ENCODE measurements around the gene GPC6. TPM values are rescaled to one million over a fixed set of nuclear protein-coding genes. Genes with fewer than 3 reads are reported as not detected.

The GPC6 gene
- total and polyA plus RNA-seq, 2 donors (not counting 3 experiments of a cell fraction or from before 2014, with no cell fraction given), result 0.01 TPM; not detected in 1

DNA sequence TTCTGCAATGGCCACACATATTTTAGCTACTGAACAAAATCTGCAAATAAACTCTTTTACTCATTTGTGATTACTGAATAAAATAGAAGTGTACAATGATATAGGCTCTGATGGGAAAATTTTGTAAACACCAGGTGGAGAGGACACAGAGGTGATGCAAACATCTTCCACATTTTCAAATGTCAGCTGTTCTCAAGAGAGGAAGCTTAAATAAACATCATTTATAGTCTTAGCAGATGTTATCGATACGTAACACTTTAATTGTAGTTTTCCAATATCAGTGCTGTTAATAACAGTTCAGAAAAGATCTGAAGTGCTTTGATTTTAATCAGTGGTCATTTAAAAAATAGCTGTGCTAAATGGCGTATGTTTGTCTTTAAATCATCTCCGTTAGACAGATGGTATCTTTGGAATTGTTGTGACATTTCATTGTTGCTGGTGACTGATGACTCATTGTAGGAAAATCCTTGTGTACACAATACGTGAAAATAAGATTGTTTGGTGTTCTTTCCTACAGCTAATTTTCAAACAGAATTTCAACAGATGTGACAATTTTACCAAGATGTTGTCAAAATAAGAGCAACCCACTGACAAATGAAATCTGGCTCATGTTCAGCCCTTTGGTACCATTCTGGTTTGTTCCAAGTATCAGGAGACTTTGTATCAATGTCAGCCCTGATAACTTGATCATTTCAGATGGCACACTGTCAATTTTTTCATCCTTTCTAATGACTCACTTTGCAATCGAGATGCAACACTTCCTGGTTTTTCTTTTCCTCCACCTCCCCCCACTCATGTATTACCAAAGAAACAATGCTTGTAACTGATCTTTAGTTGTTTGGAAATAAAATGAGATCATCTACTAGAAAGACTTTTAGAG lies 736.9 kb downstream of the GPC6 start:
- no peak overlapping the region for H3K27ac ChIP-seq (ENCODE audit: insufficient read depth, low read depth, low read length)
- H3K27me3 ChIP-seq (ENCODE audit: control insufficient read depth in 2 of 2, insufficient read depth in 2 of 2, low read length in 2 of 2), result no peaks in the 10 kb centered on the region
- intact Hi-C loops (cut with micrococcal nuclease), result no loop called here
- no TSS peak for BruUV-seq (replicated peaks)
- H2AFZ ChIP-seq (ENCODE audit: low read depth, low read length), result no peak overlapping the region
- H3K9me3 ChIP-seq (replicated peaks; ENCODE audit: control insufficient read depth, insufficient read depth, low read length), result no peaks in the 10 kb centered on the region
- dilution Hi-C loops (cut with MboI; ENCODE audit: extremely low pct_ligation_motif_present, low sequenced_read_pairs), result no loop called here
- no peak overlapping the region for H3K9ac ChIP-seq (replicated peaks; ENCODE audit: extremely low read depth, insufficient read depth, low read length)
- no peak overlapping the region for H3K4me3 ChIP-seq (replicated peaks in 1 of 3; ENCODE audit: insufficient read depth in 1 of 3, low read depth in 1 of 3, low read length in 3 of 3)
- no peaks in the 10 kb centered on the region for H3K36me3 ChIP-seq (ENCODE audit: control insufficient read depth in 2 of 2, extremely low read depth in 1 of 2, insufficient read depth in 2 of 2, low read length in 2 of 2)
- H3K4me1 ChIP-seq (ENCODE audit: control insufficient read depth, extremely low read depth, insufficient read depth, low read length), result no peaks in the 10 kb centered on the region
- TF ChIP-seq, protein P1, sequence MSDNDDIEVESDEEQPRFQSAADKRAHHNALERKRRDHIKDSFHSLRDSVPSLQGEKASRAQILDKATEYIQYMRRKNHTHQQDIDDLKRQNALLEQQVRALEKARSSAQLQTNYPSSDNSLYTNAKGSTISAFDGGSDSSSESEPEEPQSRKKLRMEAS (IDR thresholded peaks at IDR 0.05; ENCODE audit: insufficient read depth, insufficient read length), result no peak
- peak; percentile 6 for TF ChIP-seq JUN (IDR thresholded peaks at IDR 0.05; ENCODE audit: borderline replicate concordance, insufficient read depth, insufficient read length, low read depth)
- DNase-seq (ENCODE audit: low read depth, low spot score) (no peak), FAIRE-seq (no peak)
- no peaks in the 10 kb centered on the region for H4K20me1 ChIP-seq (replicated peaks; ENCODE audit: control insufficient read depth, extremely low read depth, insufficient read depth, low read length)
- no peak overlapping the region for H3K4me2 ChIP-seq (ENCODE audit: insufficient read depth, low read length)
- POLR2A ChIA-PET, result no interaction called here
- no peaks in the 10 kb centered on the region for H3K79me2 ChIP-seq (ENCODE audit: control insufficient read depth, insufficient read depth, low read length)
- no peaks in the 10 kb centered on the region for H3K9me1 ChIP-seq (replicated peaks; ENCODE audit: control insufficient read depth, extremely low read depth, insufficient read depth, low read length)
- CTCF ChIA-PET, result no interaction called here

DNA sequence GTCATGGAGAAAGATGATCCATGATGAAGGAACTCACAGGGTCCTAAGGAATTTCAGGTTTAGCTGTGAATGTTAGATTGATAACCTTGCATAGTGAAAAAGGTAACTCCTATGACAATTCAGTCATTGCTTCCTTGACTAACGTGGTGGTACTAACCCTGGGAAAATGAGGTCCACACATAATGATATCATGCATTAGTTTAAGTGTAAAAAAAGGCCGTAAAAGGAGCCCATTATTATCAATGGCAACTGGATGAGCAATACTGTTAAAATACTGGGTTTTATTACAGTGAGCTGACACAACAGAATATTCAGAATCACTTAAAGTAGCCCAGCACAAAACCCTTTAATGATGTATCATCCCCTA lies 737.5 kb downstream of the GPC6 start:
- Histone ChIP-seq H3K27ac (ENCODE audit: insufficient read depth, low read depth, low read length) (no peak overlapping the region), H3K36me3 (ENCODE audit: control insufficient read depth in 2 of 2, extremely low read depth in 1 of 2, insufficient read depth in 2 of 2, low read length in 2 of 2) (no peaks in the 10 kb centered on the region), H3K4me1 (ENCODE audit: control insufficient read depth, extremely low read depth, insufficient read depth, low read length) (no peaks in the 10 kb centered on the region), H3K9ac (replicated peaks; ENCODE audit: extremely low read depth, insufficient read depth, low read length) (no peak overlapping the region), H3K4me3 (replicated peaks in 1 of 3; ENCODE audit: insufficient read depth in 1 of 3, low read depth in 1 of 3, low read length in 3 of 3) (no peak overlapping the region), H3K79me2 (ENCODE audit: control insufficient read depth, insufficient read depth, low read length) (no peaks in the 10 kb centered on the region), H3K9me1 (replicated peaks; ENCODE audit: control insufficient read depth, extremely low read depth, insufficient read depth, low read length) (no peaks in the 10 kb centered on the region), H3K27me3 (ENCODE audit: control insufficient read depth in 2 of 2, insufficient read depth in 2 of 2, low read length in 2 of 2) (no peaks in the 10 kb centered on the region), H3K4me2 (ENCODE audit: insufficient read depth, low read length) (no peak overlapping the region), H4K20me1 (replicated peaks; ENCODE audit: control insufficient read depth, extremely low read depth, insufficient read depth, low read length) (no peaks in the 10 kb centered on the region), H2AFZ (ENCODE audit: low read depth, low read length) (no peak overlapping the region), H3K9me3 (replicated peaks; ENCODE audit: control insufficient read depth, insufficient read depth, low read length) (no peaks in the 10 kb centered on the region)
- TF ChIP-seq FOS (IDR thresholded peaks at IDR 0.05; ENCODE audit: borderline replicate concordance, insufficient read depth, low read length), result no peak
- TF ChIP-seq EZH2 (IDR thresholded peaks at IDR 0.05; ENCODE audit: borderline replicate concordance, low read depth, low read length, severe bottlenecking), result no peak
- no peak for TF ChIP-seq JUN (IDR thresholded peaks at IDR 0.05; ENCODE audit: borderline replicate concordance, insufficient read depth, insufficient read length, low read depth)
- TF ChIP-seq POLR2AphosphoS5 (IDR thresholded peaks at IDR 0.05; ENCODE audit: insufficient read depth, low read depth, low read length), result no peak
- no peak for TF ChIP-seq POLR2A (IDR thresholded peaks at IDR 0.05; ENCODE audit: low read depth, low read length)
- TF ChIP-seq MYC (IDR thresholded peaks at IDR 0.05; ENCODE audit: low read depth, low read length), result no peak
- TF ChIP-seq, protein P2, sequence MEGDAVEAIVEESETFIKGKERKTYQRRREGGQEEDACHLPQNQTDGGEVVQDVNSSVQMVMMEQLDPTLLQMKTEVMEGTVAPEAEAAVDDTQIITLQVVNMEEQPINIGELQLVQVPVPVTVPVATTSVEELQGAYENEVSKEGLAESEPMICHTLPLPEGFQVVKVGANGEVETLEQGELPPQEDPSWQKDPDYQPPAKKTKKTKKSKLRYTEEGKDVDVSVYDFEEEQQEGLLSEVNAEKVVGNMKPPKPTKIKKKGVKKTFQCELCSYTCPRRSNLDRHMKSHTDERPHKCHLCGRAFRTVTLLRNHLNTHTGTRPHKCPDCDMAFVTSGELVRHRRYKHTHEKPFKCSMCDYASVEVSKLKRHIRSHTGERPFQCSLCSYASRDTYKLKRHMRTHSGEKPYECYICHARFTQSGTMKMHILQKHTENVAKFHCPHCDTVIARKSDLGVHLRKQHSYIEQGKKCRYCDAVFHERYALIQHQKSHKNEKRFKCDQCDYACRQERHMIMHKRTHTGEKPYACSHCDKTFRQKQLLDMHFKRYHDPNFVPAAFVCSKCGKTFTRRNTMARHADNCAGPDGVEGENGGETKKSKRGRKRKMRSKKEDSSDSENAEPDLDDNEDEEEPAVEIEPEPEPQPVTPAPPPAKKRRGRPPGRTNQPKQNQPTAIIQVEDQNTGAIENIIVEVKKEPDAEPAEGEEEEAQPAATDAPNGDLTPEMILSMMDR (IDR thresholded peaks at IDR 0.05; ENCODE audit: extremely low read depth in 1 of 2, insufficient read depth in 1 of 2, low read depth in 1 of 2, low read length in 2 of 2), result no peak
- TF ChIP-seq, protein P1 (IDR thresholded peaks at IDR 0.05; ENCODE audit: insufficient read depth, insufficient read length), result no peak
- TF ChIP-seq GATA2 (IDR thresholded peaks at IDR 0.05; ENCODE audit: insufficient read depth, insufficient read length, low read depth, low read length), result no peak
- no TSS peak for BruUV-seq (replicated peaks)
- dilution Hi-C loops (cut with MboI; ENCODE audit: extremely low pct_ligation_motif_present, low sequenced_read_pairs) (no loop called here), intact Hi-C loops (cut with micrococcal nuclease) (no loop called here)
- DNase-seq (ENCODE audit: low read depth, low spot score) (no peak), FAIRE-seq (no peak)
- ChIA-PET CTCF (no interaction called here), POLR2A (no interaction called here)

All from endothelial cell of umbilical vein (primary cell).